HepG2 (cell line): ENCODE results near the gene C14orf119. TPM values are rescaled to one million over a fixed set of nuclear protein-coding genes. Genes with fewer than 3 reads are reported as not detected.

Experiments
- AGO1 ChIP-seq: fragments of 200-400 bp; formaldehyde crosslinking; IDR thresholded peaks from 2 replicates; pipeline ENCODE4 v1.6.1; 2017; ENCODE audit warnings: mild to moderate bottlenecking, low read depth, low read length, moderate library complexity; ENCODE audit not compliant: poor library complexity, severe bottlenecking
- HHEX ChIP-seq: IDR thresholded peaks from 2 replicates; pipeline ENCODE4 v1.6.1; 2016; ENCODE audit warnings: control low read depth
- HNRNPUL1 ChIP-seq: fragments of 200-400 bp; formaldehyde crosslinking; IDR thresholded peaks from 2 replicates; pipeline ENCODE4 v1.6.1; 2017; ENCODE audit warnings: low read depth, mild to moderate bottlenecking, low read length, moderate library complexity
- NR3C1 ChIP-seq: sonication (generic); formaldehyde crosslinking; IDR thresholded peaks from 2 replicates; pipeline ENCODE4 v1.4.0; 2020; ENCODE audit warnings: missing genetic modification reagents
- ONECUT2 ChIP-seq: sonication (generic); formaldehyde crosslinking; IDR thresholded peaks from 2 replicates; pipeline ENCODE4 v1.4.0; 2020; ENCODE audit warnings: missing genetic modification reagents
- PAF1 ChIP-seq: IDR thresholded peaks from 2 replicates; pipeline ENCODE4 v1.6.1; 2016; ENCODE audit warnings: missing genetic modification reagents, missing compliant biosample characterization
- SMAD3 ChIP-seq: sonication (generic); formaldehyde crosslinking; IDR thresholded peaks from 2 replicates; pipeline ENCODE4 v1.4.0; 2020; ENCODE audit warnings: missing genetic modification reagents
- STAT5B ChIP-seq: sonication (generic); formaldehyde crosslinking; IDR thresholded peaks from 2 replicates; pipeline ENCODE4 v1.4.0; 2020; ENCODE audit warnings: missing genetic modification reagents
- SUZ12 ChIP-seq: fragments of 150-350 bp; IDR thresholded peaks from 2 replicates; pipeline ENCODE4 v1.6.1; 2014; ENCODE audit warnings: low read depth, low read length
- TMF1 ChIP-seq: sonication (generic); formaldehyde crosslinking; IDR thresholded peaks from 2 replicates; pipeline ENCODE4 v1.8.1; 2022; ENCODE audit warnings: low read depth, missing genetic modification reagents
- ZFP91 ChIP-seq: sonication (generic); formaldehyde crosslinking; IDR thresholded peaks from 2 replicates; pipeline ENCODE4 v1.9.0; 2022; ENCODE audit warnings: missing genetic modification reagents, mild to moderate bottlenecking, borderline replicate concordance
- ZNF598 ChIP-seq: sonication (generic); formaldehyde crosslinking; IDR thresholded peaks from 2 replicates; pipeline ENCODE4 v1.5.1; 2020; ENCODE audit warnings: mild to moderate bottlenecking, missing genetic modification reagents, borderline replicate concordance
- ZNF770 ChIP-seq: sonication (generic); formaldehyde crosslinking; IDR thresholded peaks from 2 replicates; pipeline ENCODE4 v1.5.0; 2020; ENCODE audit warnings: mild to moderate bottlenecking, missing genetic modification reagents
- ZNF788 ChIP-seq: sonication (generic); formaldehyde crosslinking; IDR thresholded peaks from 2 replicates; pipeline ENCODE4 v1.5.0; 2020; ENCODE audit warnings: mild to moderate bottlenecking, missing genetic modification reagents, borderline replicate concordance
- polyA plus RNA-seq, 8 experiments: library from polyadenylated mRNA; depleted of rRNA in 3 of 8; stranded (reverse) in 7 of 8; unstranded in 1 of 8; fragments of >200 nt; fragmentation: Illumina TruSeq in 4 of 8; extraction: Trizol in 4 of 8; gene quantifications; 2 replicates each; pipeline versions ENCODE4 v1.2.1 to v1.2.3, GENCODE V29; 2011 to 2016; ENCODE audit warnings: low read depth in 4 of 8, missing spikeins in 1 of 8, mixed read lengths in 1 of 8; ENCODE audit not compliant: insufficient read depth in 1 of 8
- total RNA-seq, 5 experiments: library from RNA; depleted of rRNA; stranded (reverse); fragments of >200 nt; fragmentation: Illumina TruSeq; extraction: Trizol; gene quantifications; 2 replicates each; pipeline ENCODE4 v1.2.3, GENCODE V29; 2016; ENCODE audit warnings: low read depth in 1 of 5
- TF ChIP-seq, protein P1 (sequence below): IDR thresholded peaks from 2 replicates; pipeline ENCODE4 v1.6.1; 2012; ENCODE audit warnings: low read length, improper control_type of control experiment
- TF ChIP-seq, protein P2 (sequence below): sonication (generic); formaldehyde crosslinking; IDR thresholded peaks from 2 replicates; pipeline ENCODE4 v1.4.0; 2020; ENCODE audit warnings: missing genetic modification reagents, borderline replicate concordance

The C14orf119 gene
- total and polyA plus RNA-seq, 2 of the 13 experiments (the other 11 are each of a cell fraction or from before 2014, with no cell fraction given) = 117 to 206 TPM

- TF ChIP-seq ZFP91 (CRISPR knock-in tag) (peak; percentile 78; the same call in 1 of the 2 replicates), ONECUT2 (CRISPR knock-in tag) (0 out of 2 replicates have a peak, but pooled peaks have one; percentile 12), AGO1 (no peak), PAF1 (CRISPR knock-in tag) (no peak), HNRNPUL1 (no peak), SUZ12 (no peak), NR3C1 (no peak), SMAD3 (CRISPR knock-in tag) (peak; percentile 79; the same call in 1 of the 2 replicates), ZNF598 (peak; percentile 93; the same call in 1 of the 2 replicates), HHEX (CRISPR knock-in tag) (no peak), STAT5B (CRISPR knock-in tag) (peak; percentile 68; the same call in 1 of the 2 replicates), ZNF770 (peak; percentile 47; the same call in 1 of the 2 replicates), TMF1 (no peak), ZNF788 (no peak; the same call in 1 of the 2 replicates)
- TF ChIP-seq, protein P1, sequence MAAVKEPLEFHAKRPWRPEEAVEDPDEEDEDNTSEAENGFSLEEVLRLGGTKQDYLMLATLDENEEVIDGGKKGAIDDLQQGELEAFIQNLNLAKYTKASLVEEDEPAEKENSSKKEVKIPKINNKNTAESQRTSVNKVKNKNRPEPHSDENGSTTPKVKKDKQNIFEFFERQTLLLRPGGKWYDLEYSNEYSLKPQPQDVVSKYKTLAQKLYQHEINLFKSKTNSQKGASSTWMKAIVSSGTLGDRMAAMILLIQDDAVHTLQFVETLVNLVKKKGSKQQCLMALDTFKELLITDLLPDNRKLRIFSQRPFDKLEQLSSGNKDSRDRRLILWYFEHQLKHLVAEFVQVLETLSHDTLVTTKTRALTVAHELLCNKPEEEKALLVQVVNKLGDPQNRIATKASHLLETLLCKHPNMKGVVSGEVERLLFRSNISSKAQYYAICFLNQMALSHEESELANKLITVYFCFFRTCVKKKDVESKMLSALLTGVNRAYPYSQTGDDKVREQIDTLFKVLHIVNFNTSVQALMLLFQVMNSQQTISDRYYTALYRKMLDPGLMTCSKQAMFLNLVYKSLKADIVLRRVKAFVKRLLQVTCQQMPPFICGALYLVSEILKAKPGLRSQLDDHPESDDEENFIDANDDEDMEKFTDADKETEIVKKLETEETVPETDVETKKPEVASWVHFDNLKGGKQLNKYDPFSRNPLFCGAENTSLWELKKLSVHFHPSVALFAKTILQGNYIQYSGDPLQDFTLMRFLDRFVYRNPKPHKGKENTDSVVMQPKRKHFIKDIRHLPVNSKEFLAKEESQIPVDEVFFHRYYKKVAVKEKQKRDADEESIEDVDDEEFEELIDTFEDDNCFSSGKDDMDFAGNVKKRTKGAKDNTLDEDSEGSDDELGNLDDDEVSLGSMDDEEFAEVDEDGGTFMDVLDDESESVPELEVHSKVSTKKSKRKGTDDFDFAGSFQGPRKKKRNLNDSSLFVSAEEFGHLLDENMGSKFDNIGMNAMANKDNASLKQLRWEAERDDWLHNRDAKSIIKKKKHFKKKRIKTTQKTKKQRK = no peak
- TF ChIP-seq, protein P2, sequence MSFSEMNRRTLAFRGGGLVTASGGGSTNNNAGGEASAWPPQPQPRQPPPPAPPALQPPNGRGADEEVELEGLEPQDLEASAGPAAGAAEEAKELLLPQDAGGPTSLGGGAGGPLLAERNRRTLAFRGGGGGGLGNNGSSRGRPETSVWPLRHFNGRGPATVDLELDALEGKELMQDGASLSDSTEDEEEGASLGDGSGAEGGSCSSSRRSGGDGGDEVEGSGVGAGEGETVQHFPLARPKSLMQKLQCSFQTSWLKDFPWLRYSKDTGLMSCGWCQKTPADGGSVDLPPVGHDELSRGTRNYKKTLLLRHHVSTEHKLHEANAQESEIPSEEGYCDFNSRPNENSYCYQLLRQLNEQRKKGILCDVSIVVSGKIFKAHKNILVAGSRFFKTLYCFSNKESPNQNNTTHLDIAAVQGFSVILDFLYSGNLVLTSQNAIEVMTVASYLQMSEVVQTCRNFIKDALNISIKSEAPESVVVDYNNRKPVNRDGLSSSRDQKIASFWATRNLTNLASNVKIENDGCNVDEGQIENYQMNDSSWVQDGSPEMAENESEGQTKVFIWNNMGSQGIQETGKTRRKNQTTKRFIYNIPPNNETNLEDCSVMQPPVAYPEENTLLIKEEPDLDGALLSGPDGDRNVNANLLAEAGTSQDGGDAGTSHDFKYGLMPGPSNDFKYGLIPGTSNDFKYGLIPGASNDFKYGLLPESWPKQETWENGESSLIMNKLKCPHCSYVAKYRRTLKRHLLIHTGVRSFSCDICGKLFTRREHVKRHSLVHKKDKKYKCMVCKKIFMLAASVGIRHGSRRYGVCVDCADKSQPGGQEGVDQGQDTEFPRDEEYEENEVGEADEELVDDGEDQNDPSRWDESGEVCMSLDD = no peak
Observed at GRCh38 chr14:23056145-23056955, 39.0 kb upstream of the C14orf119 start (continued).
